Activated CD8-positive, alpha-beta memory T cell treated with anti-CD3 and anti-CD28 coated beads, Interleukin-2, amount 50 U/mL, for 1 hour (primary cell): ENCODE results near the gene ENKUR.

ENCODE experiments used
- DNase-seq: peaks from one replicate; pipeline ENCODE4 v3.0.0-alpha.2; 2020; ENCODE audit errors: extremely low read depth

The ENKUR gene

GRCh38 chr10:24947304-24948097 is 68.5 kb downstream of the ENKUR start:
- no peak for DNase-seq

GRCh38 chr10:24944512-24945255 is 71.3 kb downstream of the ENKUR start:
- DNase-seq = no peak

GRCh38 chr10:24938525-24938924 is 77.4 kb downstream of the ENKUR start:
- DNase-seq = no peak

- DNase-seq = no peak
These were observed 77.9 kb downstream of the ENKUR start for GRCh38 chr10:24938076-24938475.

GRCh38 chr10:24935504-24936292 is 80.3 kb downstream of the ENKUR start:
- no peak for DNase-seq
